ENCODE results near the gene APOD. TPM values are rescaled to one million over a fixed set of nuclear protein-coding genes. Genes with fewer than 3 reads are reported as not detected.

Gene APOD
- total and polyA plus RNA-seq, 2 of the 4 experiments (the other 2 are of a cell fraction), result 0.36 TPM; not detected in 1

- ChIA-PET POLR2A (ENCODE audit: unreplicated experiment) (no interaction called here), CTCF (no interaction called here)
- DNase-seq (no peak), ATAC-seq (ENCODE audit: low read depth) (peak; percentile 19; the same call in 1 of the 2 replicates)
- WGBS, 2 experiments (ENCODE audit: extremely low coverage in 2 of 2, insufficient read length in 1 of 2), result 31% methylated on average over 14 of the region's 38 CpGs; no CpG with 5 or more reads in 1 of the 2 experiments
- Histone ChIP-seq H3K56ac (ENCODE audit: extremely low read depth, insufficient read depth, low read length) (no peak overlapping the region; the same call in 1 of the 2 replicates), H3K9me3 (ENCODE audit: control insufficient read depth, insufficient read depth, low read length) (no peaks in the 10 kb centered on the region), H2AK9ac (replicated peaks; ENCODE audit: low read depth, low read length, poor library complexity) (no peak overlapping the region), H2BK20ac (ENCODE audit: low read depth, low read length) (no peak overlapping the region), H2BK15ac (ENCODE audit: low read depth, low read length) (no peak overlapping the region), H2AK5ac (ENCODE audit: low read depth, low read length) (no peak overlapping the region), H3K9ac (ENCODE audit: low read depth, low read length) (peak overlapping the region; percentile 65), H4K91ac (ENCODE audit: insufficient read depth, low read depth, low read length) (no peak overlapping the region), H3K18ac (ENCODE audit: low read depth, low read length) (no peak overlapping the region), H2BK120ac (ENCODE audit: low read depth, low read length) (no peak overlapping the region), H3K79me1 (ENCODE audit: low read depth in 1 of 2, low read length in 2 of 2) (peaks cover 14 to 35% of the 10 kb centered on the region in 2 experiments; a peak in 3 of 4 replicates), H4K20me1 (ENCODE audit: insufficient read depth, low read length) (peaks cover 26% of the 10 kb centered on the region), H3K4me3 (ENCODE audit: insufficient read depth, low read depth, low read length) (peak overlapping the region; percentile 82), H3K4me2 (ENCODE audit: low read depth, low read length) (peak overlapping the region; percentile 80), H2AFZ (replicated peaks; ENCODE audit: low read length, poor library complexity) (peak overlapping the region; percentile 91), H3K23ac (ENCODE audit: low read depth, low read length) (no peak overlapping the region), H4K5ac (ENCODE audit: low read depth, low read length) (no peak overlapping the region), H3K36me3 (ENCODE audit: control insufficient read depth, insufficient read depth, low read length) (0 out of 2 replicates have a peak, but pooled peaks cover 1% of the 10 kb centered on the region), H2BK5ac (ENCODE audit: low read depth, low read length, poor library complexity, severe bottlenecking) (no peak overlapping the region), H3K4ac (ENCODE audit: low read depth, low read length) (no peak overlapping the region), H3K4me1 (ENCODE audit: control insufficient read depth, insufficient read depth, low read length) (peaks cover 4% of the 10 kb centered on the region), H3K27ac (ENCODE audit: insufficient read depth, low read length) (no peak overlapping the region), H3K14ac (replicated peaks; ENCODE audit: low read depth, low read length) (0 out of 2 replicates have a peak overlapping the region, but pooled peaks have one; percentile 42), H4K8ac (ENCODE audit: low read depth in 2 of 2, low read length in 2 of 2) (no peak overlapping the region; a peak in 1 of 4 replicates), H3K27me3 (ENCODE audit: control insufficient read depth, insufficient read depth, low read length) (peaks cover 4% of the 10 kb centered on the region; the same call in 1 of the 2 replicates), H3K9me1 (ENCODE audit: insufficient read depth, low read length) (peaks cover 10% of the 10 kb centered on the region)
- dilution Hi-C loops (cut with HindIII; ENCODE audit: low sequenced_read_pairs, unreplicated experiment) (no loop called here), in situ Hi-C loops (cut with MboI; ENCODE audit: low sequenced_read_pairs) (no loop called here), intact Hi-C loops (cut with micrococcal nuclease) (no loop called here)
- TF ChIP-seq MAZ (IDR thresholded peaks at IDR 0.05; ENCODE audit: borderline replicate concordance, low read depth, low read length), result no peak
- TF ChIP-seq CTCF (conservative IDR thresholded peaks at IDR 0.05; ENCODE audit: low read depth, low read length), result no peak
- no peak for TF ChIP-seq CHD1 (IDR thresholded peaks at IDR 0.05; ENCODE audit: low read depth, low read length)
- TF ChIP-seq RFX5 (IDR thresholded peaks at IDR 0.05; ENCODE audit: low read depth, low read length), result no peak
- no peak for TF ChIP-seq RCOR1 (IDR thresholded peaks at IDR 0.05; ENCODE audit: insufficient replicate concordance, low read length)
- TF ChIP-seq ELK1 (IDR thresholded peaks at IDR 0.05; ENCODE audit: borderline replicate concordance, low read depth, low read length), result no peak
- no peak for TF ChIP-seq POLR2A (IDR thresholded peaks at IDR 0.05; ENCODE audit: low read depth, low read length)
- no peak for TF ChIP-seq USF2 (IDR thresholded peaks at IDR 0.05; ENCODE audit: low read depth, low read length)
- no peak for TF ChIP-seq RAD21 (IDR thresholded peaks at IDR 0.05; ENCODE audit: low read length)
- no TSS peak for BruUV-seq (replicated peaks)
Measured at GRCh38 chr3:195543500-195544229, 40.1 kb downstream of the APOD start.

Measured in IMR-90 (cell line).